Measurements from ENCODE around the gene CDC25B.

- TF ChIP-seq, protein P1, sequence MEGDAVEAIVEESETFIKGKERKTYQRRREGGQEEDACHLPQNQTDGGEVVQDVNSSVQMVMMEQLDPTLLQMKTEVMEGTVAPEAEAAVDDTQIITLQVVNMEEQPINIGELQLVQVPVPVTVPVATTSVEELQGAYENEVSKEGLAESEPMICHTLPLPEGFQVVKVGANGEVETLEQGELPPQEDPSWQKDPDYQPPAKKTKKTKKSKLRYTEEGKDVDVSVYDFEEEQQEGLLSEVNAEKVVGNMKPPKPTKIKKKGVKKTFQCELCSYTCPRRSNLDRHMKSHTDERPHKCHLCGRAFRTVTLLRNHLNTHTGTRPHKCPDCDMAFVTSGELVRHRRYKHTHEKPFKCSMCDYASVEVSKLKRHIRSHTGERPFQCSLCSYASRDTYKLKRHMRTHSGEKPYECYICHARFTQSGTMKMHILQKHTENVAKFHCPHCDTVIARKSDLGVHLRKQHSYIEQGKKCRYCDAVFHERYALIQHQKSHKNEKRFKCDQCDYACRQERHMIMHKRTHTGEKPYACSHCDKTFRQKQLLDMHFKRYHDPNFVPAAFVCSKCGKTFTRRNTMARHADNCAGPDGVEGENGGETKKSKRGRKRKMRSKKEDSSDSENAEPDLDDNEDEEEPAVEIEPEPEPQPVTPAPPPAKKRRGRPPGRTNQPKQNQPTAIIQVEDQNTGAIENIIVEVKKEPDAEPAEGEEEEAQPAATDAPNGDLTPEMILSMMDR (CRISPR knock-in tag; IDR thresholded peaks at IDR 0.05), result no peak
- no peak for TF ChIP-seq BRF2 (CRISPR knock-in tag; IDR thresholded peaks at IDR 0.05)
Observed at GRCh38 chr20:3836132-3836531, 40.0 kb downstream of the CDC25B start.

Data from HepG2 (cell line).